LNCAP (cell line): ENCODE measurements around the gene GBX1.

ENCODE experiments used
- TF ChIP-seq, protein P1 (sequence below): fragments of 450-650 bp; IDR thresholded peaks from 2 replicates; pipeline ENCODE4 v1.5.1; 2017; ENCODE audit warnings: mild to moderate bottlenecking

The GBX1 gene

DNA sequence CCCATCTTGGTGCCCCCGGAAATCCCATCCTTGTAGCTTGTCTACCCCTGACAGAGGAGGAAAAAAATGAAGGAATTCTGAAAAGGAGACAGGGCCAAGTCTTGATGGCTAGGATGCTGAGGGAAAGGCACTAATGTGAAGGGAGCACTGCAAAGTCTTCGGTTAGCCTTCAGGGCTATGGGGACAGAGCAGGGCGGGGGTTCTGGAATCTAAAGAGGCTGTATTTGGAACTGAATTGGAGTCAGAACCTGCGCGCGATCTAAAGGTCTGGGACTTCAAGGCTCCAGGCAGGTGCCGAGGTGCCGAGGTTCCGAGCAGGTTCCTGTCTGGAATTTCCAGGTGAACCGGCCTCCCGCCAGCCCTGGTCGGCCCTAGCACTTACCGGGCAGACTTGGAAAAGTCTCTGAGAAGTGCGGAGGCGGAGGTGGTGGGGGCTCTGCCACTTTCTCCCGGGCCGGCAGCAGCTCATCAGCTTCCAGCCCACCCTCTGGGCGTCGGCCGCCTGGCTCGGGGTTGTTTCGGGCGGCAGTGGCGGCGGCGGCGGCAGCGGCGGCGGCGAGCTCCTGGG is 781 bp downstream of the GBX1 start:
- TF ChIP-seq, protein P1, sequence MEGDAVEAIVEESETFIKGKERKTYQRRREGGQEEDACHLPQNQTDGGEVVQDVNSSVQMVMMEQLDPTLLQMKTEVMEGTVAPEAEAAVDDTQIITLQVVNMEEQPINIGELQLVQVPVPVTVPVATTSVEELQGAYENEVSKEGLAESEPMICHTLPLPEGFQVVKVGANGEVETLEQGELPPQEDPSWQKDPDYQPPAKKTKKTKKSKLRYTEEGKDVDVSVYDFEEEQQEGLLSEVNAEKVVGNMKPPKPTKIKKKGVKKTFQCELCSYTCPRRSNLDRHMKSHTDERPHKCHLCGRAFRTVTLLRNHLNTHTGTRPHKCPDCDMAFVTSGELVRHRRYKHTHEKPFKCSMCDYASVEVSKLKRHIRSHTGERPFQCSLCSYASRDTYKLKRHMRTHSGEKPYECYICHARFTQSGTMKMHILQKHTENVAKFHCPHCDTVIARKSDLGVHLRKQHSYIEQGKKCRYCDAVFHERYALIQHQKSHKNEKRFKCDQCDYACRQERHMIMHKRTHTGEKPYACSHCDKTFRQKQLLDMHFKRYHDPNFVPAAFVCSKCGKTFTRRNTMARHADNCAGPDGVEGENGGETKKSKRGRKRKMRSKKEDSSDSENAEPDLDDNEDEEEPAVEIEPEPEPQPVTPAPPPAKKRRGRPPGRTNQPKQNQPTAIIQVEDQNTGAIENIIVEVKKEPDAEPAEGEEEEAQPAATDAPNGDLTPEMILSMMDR = no peak

DNA sequence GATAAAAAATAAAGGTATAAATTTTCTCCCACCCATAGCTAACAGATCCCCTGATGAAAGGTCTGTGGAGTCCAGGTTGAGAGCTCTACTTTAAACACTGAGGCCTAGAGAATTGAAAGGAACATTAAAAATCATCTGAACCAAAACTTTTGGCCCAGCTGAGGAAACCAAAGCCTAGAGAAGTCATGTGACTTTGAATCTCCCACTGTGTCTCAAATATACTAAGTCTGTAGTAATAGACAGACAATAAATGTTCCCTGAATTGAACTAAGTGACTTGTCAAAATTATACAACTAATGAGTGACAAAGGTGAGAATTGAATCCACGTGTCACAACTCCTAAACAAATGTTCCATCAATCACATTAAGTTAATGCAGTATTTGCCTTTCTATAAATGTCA is 5.7 kb downstream of the GBX1 start:
- TF ChIP-seq, protein P1 = no peak

DNA sequence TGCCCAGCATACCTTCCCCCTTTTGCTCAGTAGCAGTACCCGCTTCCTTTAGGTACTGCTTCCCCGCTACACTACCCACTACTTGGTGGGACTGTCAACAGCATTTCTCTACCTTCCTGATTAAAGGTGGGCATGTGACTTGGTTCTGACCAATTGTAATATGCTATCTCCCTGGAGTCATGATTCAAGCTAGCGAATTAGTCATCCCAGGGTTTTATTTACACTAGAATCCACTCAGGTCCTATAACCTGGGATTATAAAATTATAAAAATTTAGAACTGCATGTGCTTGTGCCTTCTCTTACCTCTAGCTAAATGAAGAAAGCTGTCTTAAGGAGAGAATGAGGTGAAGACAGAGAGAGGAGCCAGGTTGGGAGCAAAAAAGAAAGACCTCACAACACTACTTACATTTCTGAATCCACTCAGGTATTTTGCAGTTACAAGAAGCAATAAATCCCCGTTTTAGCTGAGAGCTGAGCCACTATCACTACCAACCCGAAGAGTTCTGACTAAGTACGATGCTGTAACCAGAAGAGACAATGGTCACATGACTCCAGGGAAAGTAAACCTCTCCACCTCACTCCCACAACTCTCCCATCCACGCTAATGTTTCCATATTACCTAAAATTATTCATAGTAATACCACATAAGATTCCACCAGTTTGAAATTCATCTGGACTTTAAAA is 9.7 kb downstream of the GBX1 start:
- TF ChIP-seq, protein P1 = no peak

DNA sequence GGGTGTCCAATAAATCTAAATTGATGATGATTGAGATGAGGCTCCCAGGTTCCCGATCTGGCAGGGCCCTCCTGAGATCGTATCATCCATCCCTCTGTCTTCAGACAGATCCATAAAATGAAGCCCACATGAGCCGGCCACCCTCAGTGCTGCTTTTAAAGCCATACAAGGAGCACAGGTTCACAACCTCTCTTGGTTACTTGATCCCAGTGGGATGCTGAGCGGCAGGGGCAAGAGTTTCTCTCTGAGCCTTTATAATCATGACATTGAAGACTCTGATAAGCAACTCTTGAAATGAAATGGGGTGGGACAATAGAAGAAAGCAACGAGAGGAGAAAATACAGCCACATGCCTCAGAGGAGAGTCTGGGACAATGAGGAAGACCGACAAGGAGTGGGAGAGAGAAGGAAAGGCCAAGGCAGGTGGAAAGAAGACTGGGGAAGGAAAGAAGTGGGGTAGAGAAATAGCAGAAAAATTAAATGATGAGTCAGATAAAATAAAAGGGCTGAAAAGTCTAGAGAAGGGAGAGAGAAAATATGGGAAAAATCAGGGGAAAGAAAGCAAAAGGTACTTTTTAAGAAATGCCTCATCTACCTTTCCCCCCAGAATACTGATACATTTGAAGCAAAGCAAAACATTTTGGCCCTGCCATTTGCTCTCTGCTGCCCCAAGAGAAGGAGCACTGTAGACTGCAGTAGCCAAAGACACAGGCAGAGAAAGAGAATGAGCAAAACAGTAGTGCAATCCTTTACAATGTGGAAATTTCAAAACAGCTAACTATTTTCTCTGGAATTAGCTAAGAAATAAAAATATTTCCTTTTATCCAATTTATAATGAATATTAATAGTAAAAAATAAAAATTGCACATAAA is 14.6 kb downstream of the GBX1 start:
- TF ChIP-seq, protein P1 = no peak

DNA sequence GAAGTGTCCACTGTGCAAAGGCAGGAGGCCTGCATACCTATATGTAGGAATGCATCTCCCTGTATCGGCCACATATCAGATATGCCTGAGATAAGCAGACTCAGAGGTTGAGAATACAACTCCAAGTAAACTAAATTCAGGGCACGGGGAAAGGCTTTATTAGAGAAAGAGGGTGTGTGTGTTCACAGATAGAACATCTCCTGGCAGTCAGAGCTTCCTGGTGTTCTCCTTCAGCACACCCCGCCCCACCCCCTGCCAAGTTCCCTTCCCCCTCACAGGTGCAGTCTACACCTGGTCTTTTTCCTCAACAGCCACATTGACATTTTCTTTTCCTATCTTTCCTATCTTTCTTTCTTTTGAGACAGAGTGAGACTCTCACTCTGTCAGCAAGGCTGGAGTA is 17.1 kb downstream of the GBX1 start:
- TF ChIP-seq, protein P1 = no peak

DNA sequence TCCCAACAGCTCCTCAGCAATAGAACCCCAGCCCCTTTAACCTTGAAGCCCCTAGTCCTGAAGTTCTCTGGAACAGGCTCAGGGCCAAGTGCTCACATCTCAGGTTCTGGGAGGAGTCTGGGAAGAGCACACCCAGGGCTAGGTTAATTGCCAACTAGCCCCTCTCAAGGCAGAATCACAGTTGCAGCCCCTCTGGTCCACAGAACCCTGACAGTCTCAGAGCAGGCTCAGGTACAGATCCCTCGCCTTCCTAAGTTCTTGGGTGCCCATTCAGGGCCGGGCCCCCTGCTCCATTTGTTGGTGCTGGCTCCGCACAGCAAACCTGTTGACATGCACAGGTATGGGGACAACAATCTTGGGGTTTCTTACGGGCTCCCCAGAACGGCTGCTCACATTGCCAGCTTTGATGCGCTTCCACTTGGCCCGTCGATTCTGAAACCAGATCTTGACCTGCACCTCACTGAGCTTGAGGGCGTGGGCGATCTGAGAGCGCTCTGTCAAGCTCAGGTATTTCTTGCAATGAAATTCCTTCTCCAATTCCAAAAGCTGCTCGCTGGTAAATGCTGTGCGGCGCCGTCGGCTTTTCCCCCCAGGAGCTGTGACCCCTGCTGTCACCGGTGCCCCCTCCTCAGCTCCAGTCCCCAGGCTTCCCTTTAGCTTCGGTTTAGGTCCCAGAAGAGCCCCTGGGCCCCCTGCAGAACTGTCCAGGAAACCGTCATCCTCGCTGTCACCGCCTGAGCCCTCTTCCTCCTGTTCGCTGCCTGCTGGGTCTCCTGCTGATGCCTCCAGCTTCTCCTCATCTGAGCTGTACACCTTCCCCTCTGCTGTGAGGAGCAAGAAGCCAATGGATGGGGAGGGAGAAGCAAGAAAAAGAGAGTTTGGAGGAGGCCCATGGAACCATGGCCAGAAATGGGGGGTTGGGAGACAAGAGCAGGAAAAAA is 18.9 kb downstream of the GBX1 start:
- TF ChIP-seq, protein P1 = no peak

DNA sequence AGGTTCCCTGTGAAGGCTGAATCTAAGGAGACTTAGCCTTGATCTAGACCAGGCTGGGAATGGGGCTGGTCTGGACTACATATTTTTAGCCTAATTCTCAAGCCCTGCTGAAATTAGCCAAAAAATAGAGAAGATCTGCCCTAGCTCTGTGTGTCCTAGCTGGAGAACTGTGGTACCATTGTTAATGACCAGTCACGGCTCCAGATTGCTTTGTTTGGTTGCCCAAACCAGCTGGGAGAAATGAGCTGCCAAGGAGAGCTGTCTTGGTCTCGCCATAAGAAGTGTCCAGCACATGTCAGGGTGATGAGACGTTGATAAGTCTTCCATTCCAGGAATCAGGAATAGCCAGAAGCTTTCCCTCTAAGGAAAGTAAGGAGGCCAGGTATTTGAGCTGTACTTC is 20.7 kb downstream of the GBX1 start:
- TF ChIP-seq, protein P1 = no peak
